DOHH2 (cell line): ENCODE measurements around the gene MGLL.

Source experiments
- CTCF ChIP-seq: fragments of 200-600 bp; sonication (generic); IDR thresholded peaks from one replicate; pipeline ENCODE4 v1.5.1; 2014; ENCODE audit warnings: antibody characterized with exemption, mild to moderate bottlenecking, low read depth, low read length; ENCODE audit not compliant: poor library complexity, severe bottlenecking
- EZH2phosphoT487 ChIP-seq: fragments of 200-600 bp; sonication (generic); IDR thresholded peaks from 2 replicates; pipeline ENCODE4 v1.6.1; 2017; ENCODE audit warnings: borderline replicate concordance, mild to moderate bottlenecking, antibody characterized with exemption, low read length, moderate library complexity, mixed read lengths

- TF ChIP-seq CTCF (no peak), EZH2phosphoT487 (no peak)
Measured at GRCh38 chr3:127753898-127754410, 68.4 kb downstream of the MGLL start.
